Measurements from ENCODE around the gene FOXP1. TPM values are rescaled to one million over a fixed set of nuclear protein-coding genes. Genes with fewer than 3 reads are reported as not detected.

Gene FOXP1
- total RNA-seq, 2 experiments from 2014 or later, result 120 to 122 TPM

DNA sequence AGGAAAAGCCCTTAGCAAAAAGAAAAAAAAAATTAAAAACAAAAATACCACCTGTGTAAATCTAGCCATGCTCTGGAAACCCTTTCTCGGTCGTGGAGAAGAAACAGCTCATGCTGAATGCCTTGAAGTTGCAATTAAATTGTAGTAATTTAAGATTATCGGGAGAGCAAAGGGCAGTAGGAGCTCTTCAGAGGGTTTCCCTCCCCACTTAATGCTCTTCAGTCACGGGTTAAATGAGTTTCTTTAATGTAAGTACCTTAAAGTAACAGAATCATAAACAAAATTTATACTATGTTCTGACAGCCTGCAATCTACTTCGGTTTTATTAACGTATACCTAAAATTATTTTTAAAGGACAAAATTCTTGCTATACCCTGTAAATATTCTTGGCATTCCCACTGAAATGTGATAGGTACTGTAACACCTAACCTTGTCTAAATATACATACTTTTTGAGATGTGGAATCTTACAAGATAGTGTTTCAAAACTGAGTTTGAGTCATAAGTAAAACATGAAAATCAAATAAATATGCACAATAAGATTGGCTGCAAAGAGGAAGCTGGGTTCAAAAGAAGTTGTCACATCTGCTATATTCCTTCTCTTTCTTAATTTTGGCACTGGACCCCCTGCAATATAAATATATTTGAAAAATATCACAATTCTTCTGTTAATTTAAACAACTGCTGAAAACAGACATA lies 5.3 kb downstream of the FOXP1 start:
- H3K36me3 Mint-ChIP-seq (ENCODE audit: low read depth), result peaks cover 11% of the 10 kb centered on the region
- H3K9me3 Mint-ChIP-seq (ENCODE audit: insufficient read depth), result no peaks in the 10 kb centered on the region
- CTCF ChIA-PET, result no interaction called here
- no peak for ATAC-seq
- no peak overlapping the region for H3K4me3 Mint-ChIP-seq
- H3K27ac Mint-ChIP-seq, result no peak overlapping the region
- no peak for DNase-seq
- POLR2A ChIA-PET, result no interaction called here
- H3K27me3 Mint-ChIP-seq (ENCODE audit: low read depth), result no peaks in the 10 kb centered on the region
- H3K4me1 Mint-ChIP-seq (ENCODE audit: low read depth), result peaks cover 30% of the 10 kb centered on the region

DNA sequence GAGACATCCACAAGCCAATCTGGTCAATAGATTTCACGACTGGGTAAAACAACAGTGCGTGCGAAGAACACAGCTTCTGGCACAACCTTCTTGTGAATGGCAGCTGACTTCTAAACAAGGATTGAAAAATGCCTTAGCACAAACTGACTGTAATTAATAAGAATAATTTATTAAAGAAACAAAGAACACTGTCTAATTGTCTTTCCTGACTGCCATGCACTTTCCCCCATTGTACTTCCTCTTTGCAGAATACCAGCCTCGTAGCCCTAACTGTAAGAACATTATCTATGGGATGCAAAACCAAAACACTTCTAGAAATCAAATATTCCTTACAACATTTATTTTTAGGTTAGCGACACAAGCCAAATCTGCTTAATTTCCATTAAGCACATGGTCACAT lies 6.5 kb downstream of the FOXP1 start:
- no peak overlapping the region for H3K27ac Mint-ChIP-seq
- no peak for DNase-seq
- ChIA-PET CTCF (no interaction called here), POLR2A (no interaction called here)
- H3K27me3 Mint-ChIP-seq (ENCODE audit: low read depth), result no peaks in the 10 kb centered on the region
- H3K4me1 Mint-ChIP-seq (ENCODE audit: low read depth), result peaks cover 30% of the 10 kb centered on the region
- H3K4me3 Mint-ChIP-seq, result no peak overlapping the region
- H3K9me3 Mint-ChIP-seq (ENCODE audit: insufficient read depth), result no peaks in the 10 kb centered on the region
- peaks cover 11% of the 10 kb centered on the region for H3K36me3 Mint-ChIP-seq (ENCODE audit: low read depth)
- no peak for ATAC-seq

GRCh38 chr3:71575433-71575832 lies 8.1 kb downstream of the FOXP1 start:
- Mint-ChIP-seq H3K36me3 (ENCODE audit: low read depth) (peaks cover 11% of the 10 kb centered on the region), H3K27me3 (ENCODE audit: low read depth) (no peaks in the 10 kb centered on the region), H3K4me1 (ENCODE audit: low read depth) (peaks cover 22% of the 10 kb centered on the region), H3K27ac (no peak overlapping the region), H3K4me3 (no peak overlapping the region), H3K9me3 (ENCODE audit: insufficient read depth) (no peaks in the 10 kb centered on the region)
- ATAC-seq, result no peak
- no peak for DNase-seq
- CTCF ChIA-PET, result no interaction called here
- POLR2A ChIA-PET, result interaction anchor here (0.7 kb wide), 1 partner anchor 274 kb away, joined by 3 read pairs; no protein-coding TSS in a partner anchor

- POLR2A ChIA-PET, result no interaction called here
- no peaks in the 10 kb centered on the region for H3K27me3 Mint-ChIP-seq (ENCODE audit: low read depth)
- no peaks in the 10 kb centered on the region for H3K9me3 Mint-ChIP-seq (ENCODE audit: insufficient read depth)
- CTCF ChIA-PET, result interaction anchor here (0.8 kb wide), 1 partner anchor 11 kb away, joined by 5 read pairs; no protein-coding TSS in a partner anchor
- H3K27ac Mint-ChIP-seq, result no peak overlapping the region
- H3K36me3 Mint-ChIP-seq (ENCODE audit: low read depth), result peaks cover 11% of the 10 kb centered on the region
- H3K4me3 Mint-ChIP-seq, result no peak overlapping the region
- peaks cover 12% of the 10 kb centered on the region for H3K4me1 Mint-ChIP-seq (ENCODE audit: low read depth)
- no peak for DNase-seq
- no peak for ATAC-seq
These were observed 10.3 kb downstream of the FOXP1 start for GRCh38 chr3:71573181-71573580.

DNA sequence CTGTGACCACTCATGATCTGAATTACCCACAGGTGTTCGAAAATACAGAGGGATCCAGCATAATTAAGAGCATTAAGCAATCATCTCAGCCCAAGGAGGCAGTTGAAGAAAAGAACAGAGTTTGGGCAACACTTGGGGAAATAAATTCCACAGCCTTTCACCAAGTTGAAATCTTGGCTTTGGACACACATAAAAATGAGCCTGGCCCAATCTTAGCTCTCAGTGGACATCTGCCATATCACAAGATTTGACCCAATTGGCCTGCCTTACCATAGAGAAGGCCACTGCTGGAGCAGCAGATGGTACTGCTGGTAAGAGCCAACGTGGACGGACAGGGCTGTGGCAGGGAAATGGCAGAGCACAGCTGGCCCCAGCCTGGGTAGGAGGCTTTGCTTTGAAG lies 13.0 kb downstream of the FOXP1 start:
- H3K4me1 Mint-ChIP-seq (ENCODE audit: low read depth), result peaks cover 7% of the 10 kb centered on the region
- DNase-seq (no peak), ATAC-seq (no peak)
- H3K27ac Mint-ChIP-seq, result no peak overlapping the region
- H3K4me3 Mint-ChIP-seq, result no peak overlapping the region
- H3K36me3 Mint-ChIP-seq (ENCODE audit: low read depth), result peaks cover 6% of the 10 kb centered on the region
- CTCF ChIA-PET, result no interaction called here
- no peaks in the 10 kb centered on the region for H3K9me3 Mint-ChIP-seq (ENCODE audit: insufficient read depth)
- POLR2A ChIA-PET, result no interaction called here
- no peaks in the 10 kb centered on the region for H3K27me3 Mint-ChIP-seq (ENCODE audit: low read depth)

GRCh38 chr3:71568207-71568606 lies 15.3 kb downstream of the FOXP1 start:
- Mint-ChIP-seq H3K4me1 (ENCODE audit: low read depth) (peaks cover 21% of the 10 kb centered on the region), H3K36me3 (ENCODE audit: low read depth) (no peaks in the 10 kb centered on the region), H3K9me3 (ENCODE audit: insufficient read depth) (no peaks in the 10 kb centered on the region), H3K27ac (no peak overlapping the region), H3K4me3 (no peak overlapping the region), H3K27me3 (ENCODE audit: low read depth) (no peaks in the 10 kb centered on the region)
- POLR2A ChIA-PET, result no interaction called here
- DNase-seq, result no peak
- CTCF ChIA-PET, result no interaction called here
- ATAC-seq, result no peak

DNA sequence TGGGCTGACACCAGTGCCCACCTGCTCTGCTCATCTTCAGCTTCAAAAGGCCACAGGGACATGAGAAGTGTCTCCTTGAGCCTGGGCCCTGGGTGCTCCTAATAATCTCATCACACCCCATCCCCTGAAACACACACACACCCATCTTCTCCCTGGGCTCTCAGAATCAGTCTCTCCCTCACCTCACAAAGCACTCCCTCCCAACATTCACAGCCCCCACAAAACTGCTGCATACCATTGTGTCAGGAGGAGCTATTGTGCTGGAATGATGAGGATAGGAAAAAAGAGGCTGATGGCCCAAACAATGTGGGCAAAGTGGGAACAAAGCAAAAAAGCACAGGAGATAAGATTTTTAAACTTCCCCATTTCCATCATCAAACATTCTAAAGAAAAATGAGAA lies 16.8 kb downstream of the FOXP1 start:
- H3K27me3 Mint-ChIP-seq (ENCODE audit: low read depth), result no peaks in the 10 kb centered on the region
- CTCF ChIA-PET, result no interaction called here
- ATAC-seq, result no peak
- no peaks in the 10 kb centered on the region for H3K36me3 Mint-ChIP-seq (ENCODE audit: low read depth)
- no peak for DNase-seq
- H3K9me3 Mint-ChIP-seq (ENCODE audit: insufficient read depth), result no peaks in the 10 kb centered on the region
- H3K4me1 Mint-ChIP-seq (ENCODE audit: low read depth), result peaks cover 25% of the 10 kb centered on the region
- no peak overlapping the region for H3K4me3 Mint-ChIP-seq
- H3K27ac Mint-ChIP-seq, result no peak overlapping the region
- POLR2A ChIA-PET, result no interaction called here

- Mint-ChIP-seq H3K4me3 (no peak overlapping the region), H3K27me3 (ENCODE audit: low read depth) (no peaks in the 10 kb centered on the region), H3K4me1 (ENCODE audit: low read depth) (peaks cover 25% of the 10 kb centered on the region), H3K9me3 (ENCODE audit: insufficient read depth) (no peaks in the 10 kb centered on the region), H3K27ac (no peak overlapping the region), H3K36me3 (ENCODE audit: low read depth) (peaks cover 2% of the 10 kb centered on the region)
- DNase-seq (no peak), ATAC-seq (no peak)
- ChIA-PET CTCF (no interaction called here), POLR2A (no interaction called here)
These were observed 17.6 kb downstream of the FOXP1 start for GRCh38 chr3:71565976-71566375.

DNA sequence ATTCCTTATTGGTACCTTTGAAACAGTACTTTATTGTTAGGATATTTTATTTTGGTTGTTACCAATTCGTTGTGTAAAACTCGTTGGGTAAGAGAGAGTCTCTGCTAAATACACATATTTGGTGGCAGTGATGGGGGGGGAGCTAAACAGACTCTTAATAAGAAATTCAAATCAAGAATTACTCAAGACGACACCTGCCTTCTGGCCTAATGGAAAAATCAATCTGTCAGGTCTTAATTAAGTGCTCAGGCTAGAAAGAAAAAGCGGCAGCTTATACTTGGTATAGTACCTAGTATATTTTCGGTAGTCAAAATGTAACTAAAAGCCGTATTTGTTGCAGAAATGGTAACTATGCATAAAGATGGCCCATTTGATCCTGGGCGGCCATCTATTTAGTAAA lies 18.2 kb downstream of the FOXP1 start:
- Mint-ChIP-seq H3K36me3 (ENCODE audit: low read depth) (peaks cover 4% of the 10 kb centered on the region), H3K27ac (no peak overlapping the region), H3K4me1 (ENCODE audit: low read depth) (peaks cover 25% of the 10 kb centered on the region), H3K27me3 (ENCODE audit: low read depth) (no peaks in the 10 kb centered on the region), H3K4me3 (no peak overlapping the region), H3K9me3 (ENCODE audit: insufficient read depth) (no peaks in the 10 kb centered on the region)
- CTCF ChIA-PET, result no interaction called here
- ATAC-seq (no peak), DNase-seq (no peak)
- POLR2A ChIA-PET, result no interaction called here

DNA sequence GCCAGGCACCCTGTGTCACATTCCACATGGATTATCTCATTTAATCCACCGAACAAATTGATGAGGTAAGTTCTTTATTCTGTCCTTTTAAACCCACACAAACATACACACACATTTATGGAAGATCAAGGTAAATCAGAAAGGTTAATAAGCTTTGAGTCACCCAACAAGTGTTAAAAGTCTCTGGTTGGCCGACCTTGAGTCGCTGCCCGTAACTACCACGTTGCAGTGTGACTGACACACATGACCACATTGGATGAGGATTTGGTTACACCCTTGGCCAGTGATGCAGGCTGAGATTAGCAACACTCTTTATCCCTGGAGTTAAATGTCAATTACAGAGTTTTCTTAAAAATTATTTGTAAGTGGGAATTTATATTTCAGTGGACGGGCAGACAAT lies 19.2 kb downstream of the FOXP1 start:
- H3K36me3 Mint-ChIP-seq (ENCODE audit: low read depth), result peaks cover 6% of the 10 kb centered on the region
- peaks cover 25% of the 10 kb centered on the region for H3K4me1 Mint-ChIP-seq (ENCODE audit: low read depth)
- ATAC-seq, result no peak
- no peak for DNase-seq
- no peak overlapping the region for H3K27ac Mint-ChIP-seq
- no peaks in the 10 kb centered on the region for H3K27me3 Mint-ChIP-seq (ENCODE audit: low read depth)
- ChIA-PET CTCF (interaction anchor here (1.2 kb wide), 1 partner anchor 11 kb away, joined by 3 read pairs; no protein-coding TSS in a partner anchor), POLR2A (interaction anchor here (1.1 kb wide), 1 partner anchor 10 kb away, joined by 3 read pairs; no protein-coding TSS in a partner anchor)
- no peak overlapping the region for H3K4me3 Mint-ChIP-seq
- no peaks in the 10 kb centered on the region for H3K9me3 Mint-ChIP-seq (ENCODE audit: insufficient read depth)

GRCh38 chr3:71563827-71564226 lies 19.7 kb downstream of the FOXP1 start:
- H3K36me3 Mint-ChIP-seq (ENCODE audit: low read depth), result peaks cover 6% of the 10 kb centered on the region

DNA sequence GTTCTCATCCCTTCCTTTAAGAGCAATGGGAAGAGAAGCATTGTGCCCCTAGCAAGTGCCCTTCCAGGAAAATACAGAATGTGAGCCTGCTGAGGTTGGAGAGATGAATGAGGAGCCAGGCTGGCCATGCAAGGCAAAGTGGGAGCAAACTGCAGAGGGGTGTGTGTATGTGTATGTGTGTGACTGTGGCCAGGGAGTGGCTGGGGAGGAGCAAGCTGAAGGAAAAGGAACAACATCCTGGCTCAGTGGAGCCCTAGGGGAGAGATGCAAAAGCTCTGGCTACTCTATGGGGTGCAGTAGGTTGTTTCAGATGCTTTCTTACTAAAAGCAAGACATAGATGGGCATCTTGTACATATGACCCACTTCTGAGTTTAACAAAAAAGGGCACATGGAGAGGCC lies 20.6 kb downstream of the FOXP1 start:
- H3K9me3 Mint-ChIP-seq (ENCODE audit: insufficient read depth), result no peaks in the 10 kb centered on the region
- H3K27ac Mint-ChIP-seq, result no peak overlapping the region
- CTCF ChIA-PET, result interaction anchor here (1.2 kb wide), 1 partner anchor 9 kb away, joined by 3 read pairs; no protein-coding TSS in a partner anchor
- POLR2A ChIA-PET, result interaction anchor here (0.6 to 1.1 kb wide), 2 partner anchors 8 to 235 kb away, joined by 3 read pairs; no protein-coding TSS in a partner anchor
- peaks cover 6% of the 10 kb centered on the region for H3K36me3 Mint-ChIP-seq (ENCODE audit: low read depth)
- H3K27me3 Mint-ChIP-seq (ENCODE audit: low read depth), result no peaks in the 10 kb centered on the region
- H3K4me1 Mint-ChIP-seq (ENCODE audit: low read depth), result peaks cover 21% of the 10 kb centered on the region
- H3K4me3 Mint-ChIP-seq, result no peak overlapping the region
- ATAC-seq, result no peak
- no peak for DNase-seq

More at GRCh38 chr3:71563827-71564226, 19.7 kb downstream of the FOXP1 start:
- POLR2A ChIA-PET, result interaction anchor here (0.6 to 1.1 kb wide), 2 partner anchors 9 to 236 kb away, joined by 3 read pairs; no protein-coding TSS in a partner anchor
- no peaks in the 10 kb centered on the region for H3K27me3 Mint-ChIP-seq (ENCODE audit: low read depth)
- no peak overlapping the region for H3K4me3 Mint-ChIP-seq
- ATAC-seq (no peak), DNase-seq (no peak)
- no peak overlapping the region for H3K27ac Mint-ChIP-seq
- no peaks in the 10 kb centered on the region for H3K9me3 Mint-ChIP-seq (ENCODE audit: insufficient read depth)
- H3K4me1 Mint-ChIP-seq (ENCODE audit: low read depth), result peaks cover 25% of the 10 kb centered on the region
- CTCF ChIA-PET, result interaction anchor here (1.2 kb wide), 1 partner anchor 10 kb away, joined by 3 read pairs; no protein-coding TSS in a partner anchor
